HEK293 (cell line): Measurements from ENCODE around the gene CCDC124.

Experiments used
- CTCF ChIA-PET: fragments of 350-600 bp; formaldehyde crosslinking; extraction: SDS; loops from one replicate; lab custom pipeline; 2021; ENCODE audit warnings: antibody characterized with exemption; lab: Yijun Ruan, JAX
- POLR2A ChIA-PET: fragments of 300-600 bp; formaldehyde crosslinking; extraction: SDS; loops from one replicate; lab custom pipeline; 2020; ENCODE audit warnings: antibody characterized with exemption, inconsistent platforms; lab: Yijun Ruan, JAX
- H3K27ac ChIP-seq: fragments of 200-500 bp; sonication (Bioruptor generic); 2 replicates; pipeline ENCODE4 v1.5.1; 2014; ENCODE audit warnings: low read depth, low read length, control low read depth, inconsistent platforms; ENCODE audit errors: extremely low read depth
- H3K36me3 ChIP-seq, 2 experiments: fragments of 200-500 bp in 1 of 2; sonication (Bioruptor generic) in 1 of 2; 1 replicate in 1 of 2; 2 replicates in 1 of 2; pipeline ENCODE4 v1.5.1; 2014 to 2017; ENCODE audit warnings: inconsistent platforms in 2 of 2, low read length in 2 of 2; ENCODE audit not compliant: control insufficient read depth in 2 of 2, insufficient read depth in 1 of 2
- H3K4me1 ChIP-seq: fragments of 200-500 bp; sonication (Bioruptor generic); 2 replicates; pipeline ENCODE4 v1.5.1; 2014; ENCODE audit warnings: mild to moderate bottlenecking, low read length, inconsistent platforms; ENCODE audit not compliant: control insufficient read depth, insufficient read depth
- H3K4me3 ChIP-seq: 2 replicates; pipeline ENCODE4 v1.5.1; 2011; ENCODE audit warnings: low read depth, mild to moderate bottlenecking, control low read depth, low read length, moderate library complexity
- H3K9me3 ChIP-seq: fragments of 200-500 bp; sonication (Bioruptor generic); 2 replicates; pipeline ENCODE4 v1.5.1; 2014; ENCODE audit warnings: low read depth, low read length, inconsistent platforms; ENCODE audit not compliant: control insufficient read depth, insufficient read depth
- KLF10 ChIP-seq: fragments of 450-650 bp; IDR thresholded peaks from 2 replicates; pipeline ENCODE4 v1.5.1; 2018; ENCODE audit warnings: missing biosample characterization, mild to moderate bottlenecking, missing genetic modification characterization
- REPIN1 ChIP-seq: fragments of 450-650 bp; formaldehyde crosslinking; IDR thresholded peaks from 2 replicates; pipeline ENCODE4 v1.5.1; 2017; ENCODE audit warnings: missing biosample characterization, missing genetic modification characterization, low read depth
- WT1 ChIP-seq: fragments of 450-650 bp; formaldehyde crosslinking; IDR thresholded peaks from 2 replicates; pipeline ENCODE4 v1.5.1; 2016; ENCODE audit warnings: missing biosample characterization, missing genetic modification characterization
- YY2 ChIP-seq: fragments of 450-650 bp; formaldehyde crosslinking; IDR thresholded peaks from 2 replicates; pipeline ENCODE4 v1.5.1; 2016; ENCODE audit warnings: missing biosample characterization, missing genetic modification characterization
- ZBTB17 ChIP-seq: fragments of 450-650 bp; formaldehyde crosslinking; IDR thresholded peaks from 2 replicates; pipeline ENCODE4 v1.5.1; 2016; ENCODE audit warnings: missing biosample characterization, missing genetic modification characterization
- ZBTB20 ChIP-seq: fragments of 450-650 bp; formaldehyde crosslinking; IDR thresholded peaks from 2 replicates; pipeline ENCODE4 v1.5.1; 2016; ENCODE audit warnings: missing biosample characterization, missing genetic modification characterization
- ZIC2 ChIP-seq: fragments of 450-650 bp; formaldehyde crosslinking; IDR thresholded peaks from 2 replicates; pipeline ENCODE4 v1.5.1; 2016; ENCODE audit warnings: missing biosample characterization, missing genetic modification characterization
- ZNF140 ChIP-seq: fragments of 450-650 bp; formaldehyde crosslinking; IDR thresholded peaks from 2 replicates; pipeline ENCODE4 v1.5.1; 2016; ENCODE audit warnings: missing biosample characterization, missing genetic modification characterization
- ZNF223 ChIP-seq: fragments of 450-650 bp; formaldehyde crosslinking; IDR thresholded peaks from 2 replicates; pipeline ENCODE4 v1.5.1; 2016; ENCODE audit warnings: missing biosample characterization, missing genetic modification characterization
- ZNF335 ChIP-seq: fragments of 450-650 bp; formaldehyde crosslinking; conservative IDR thresholded peaks from 2 replicates; pipeline ENCODE4 v1.5.1; 2016; ENCODE audit warnings: missing biosample characterization, missing genetic modification characterization
- ZNF354C ChIP-seq: fragments of 450-650 bp; formaldehyde crosslinking; IDR thresholded peaks from 2 replicates; pipeline ENCODE4 v1.5.1; 2016; ENCODE audit warnings: missing biosample characterization, missing genetic modification characterization, low read depth, borderline replicate concordance
- ZNF416 ChIP-seq: fragments of 450-650 bp; formaldehyde crosslinking; IDR thresholded peaks from 2 replicates; pipeline ENCODE4 v1.5.1; 2016; ENCODE audit warnings: missing biosample characterization, missing genetic modification characterization
- ZNF610 ChIP-seq: fragments of 450-650 bp; formaldehyde crosslinking; IDR thresholded peaks from 2 replicates; pipeline ENCODE4 v1.5.1; 2016; ENCODE audit warnings: missing biosample characterization, missing genetic modification characterization, borderline replicate concordance
- ZNF658 ChIP-seq: fragments of 450-650 bp; formaldehyde crosslinking; IDR thresholded peaks from 2 replicates; pipeline ENCODE4; 2016; ENCODE audit warnings: missing biosample characterization, missing genetic modification characterization
- ZNF677 ChIP-seq: fragments of 450-650 bp; IDR thresholded peaks from 2 replicates; pipeline ENCODE4 v1.5.0; 2018; ENCODE audit warnings: missing biosample characterization, mild to moderate bottlenecking, missing genetic modification characterization, moderate library complexity
- ZNF776 ChIP-seq: fragments of 450-650 bp; formaldehyde crosslinking; IDR thresholded peaks from 2 replicates; pipeline ENCODE4 v1.5.0; 2017; ENCODE audit warnings: missing biosample characterization, missing genetic modification characterization, borderline replicate concordance
- TF ChIP-seq, protein P1 (sequence below): fragments of 450-650 bp; formaldehyde crosslinking; IDR thresholded peaks from 2 replicates; pipeline ENCODE4 v1.5.1; 2016; ENCODE audit warnings: missing biosample characterization, missing genetic modification characterization
- TF ChIP-seq, protein P2 (sequence below): fragments of 450-650 bp; formaldehyde crosslinking; IDR thresholded peaks from 2 replicates; pipeline ENCODE4 v1.5.1; 2016; ENCODE audit warnings: missing biosample characterization, missing genetic modification characterization
- TF ChIP-seq, protein P3 (sequence below): fragments of 450-650 bp; formaldehyde crosslinking; IDR thresholded peaks from 2 replicates; pipeline ENCODE4 v1.5.1; 2016; ENCODE audit warnings: missing biosample characterization, missing genetic modification characterization
- TF ChIP-seq, protein P4 (sequence below): fragments of 450-650 bp; formaldehyde crosslinking; IDR thresholded peaks from 2 replicates; pipeline ENCODE4 v1.5.1; 2017; ENCODE audit warnings: missing biosample characterization, missing genetic modification characterization

CCDC124 gene

DNA sequence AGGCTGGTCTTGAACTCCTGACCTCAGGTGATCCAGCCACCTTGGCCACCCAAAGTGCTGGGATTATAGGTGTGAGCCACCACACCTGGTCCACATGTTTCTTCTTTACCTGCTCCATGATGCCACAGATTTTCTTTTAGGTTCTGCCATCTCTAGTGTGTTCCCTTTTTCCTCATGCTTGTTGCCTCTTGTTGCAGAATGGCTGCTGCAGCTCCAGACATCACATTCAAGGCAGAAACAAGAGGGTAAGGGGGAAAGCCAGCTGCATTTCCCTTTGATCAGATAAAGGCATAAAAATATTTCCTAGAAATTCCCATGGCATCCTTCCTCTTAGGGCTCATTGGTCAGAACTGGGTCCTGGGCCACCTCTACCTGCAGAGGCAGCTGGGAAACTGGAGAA is 12.3 kb upstream of the CCDC124 start:
- ChIA-PET POLR2A (no interaction called here), CTCF (no interaction called here)
- TF ChIP-seq YY2 (tag by site-specific recombination) = no peak
- TF ChIP-seq, protein P1, sequence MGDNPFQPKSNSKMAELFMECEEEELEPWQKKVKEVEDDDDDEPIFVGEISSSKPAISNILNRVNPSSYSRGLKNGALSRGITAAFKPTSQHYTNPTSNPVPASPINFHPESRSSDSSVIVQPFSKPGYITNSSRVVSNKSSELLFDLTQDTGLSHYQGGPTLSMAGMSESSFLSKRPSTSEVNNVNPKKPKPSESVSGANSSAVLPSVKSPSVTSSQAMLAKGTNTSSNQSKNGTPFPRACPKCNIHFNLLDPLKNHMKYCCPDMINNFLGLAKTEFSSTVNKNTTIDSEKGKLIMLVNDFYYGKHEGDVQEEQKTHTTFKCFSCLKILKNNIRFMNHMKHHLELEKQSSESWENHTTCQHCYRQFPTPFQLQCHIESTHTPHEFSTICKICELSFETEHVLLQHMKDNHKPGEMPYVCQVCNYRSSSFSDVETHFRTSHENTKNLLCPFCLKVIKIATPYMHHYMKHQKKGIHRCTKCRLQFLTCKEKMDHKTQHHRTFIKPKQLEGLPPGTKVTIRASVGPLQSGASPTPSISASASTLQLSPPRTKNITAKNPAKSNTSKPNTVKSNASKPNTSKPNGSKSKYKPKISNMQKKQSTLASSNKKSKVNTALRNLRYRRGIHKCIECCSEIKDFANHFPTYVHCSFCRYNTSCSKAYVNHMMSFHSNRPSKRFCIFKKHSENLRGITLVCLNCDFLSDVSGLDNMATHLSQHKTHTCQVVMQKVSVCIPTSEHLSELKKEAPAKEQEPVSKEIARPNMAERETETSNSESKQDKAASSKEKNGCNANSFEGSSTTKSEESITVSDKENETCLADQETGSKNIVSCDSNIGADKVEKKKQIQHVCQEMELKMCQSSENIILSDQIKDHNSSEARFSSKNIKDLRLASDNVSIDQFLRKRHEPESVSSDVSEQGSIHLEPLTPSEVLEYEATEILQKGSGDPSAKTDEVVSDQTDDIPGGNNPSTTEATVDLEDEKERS (tag by site-specific recombination) = peak; percentile 96

DNA sequence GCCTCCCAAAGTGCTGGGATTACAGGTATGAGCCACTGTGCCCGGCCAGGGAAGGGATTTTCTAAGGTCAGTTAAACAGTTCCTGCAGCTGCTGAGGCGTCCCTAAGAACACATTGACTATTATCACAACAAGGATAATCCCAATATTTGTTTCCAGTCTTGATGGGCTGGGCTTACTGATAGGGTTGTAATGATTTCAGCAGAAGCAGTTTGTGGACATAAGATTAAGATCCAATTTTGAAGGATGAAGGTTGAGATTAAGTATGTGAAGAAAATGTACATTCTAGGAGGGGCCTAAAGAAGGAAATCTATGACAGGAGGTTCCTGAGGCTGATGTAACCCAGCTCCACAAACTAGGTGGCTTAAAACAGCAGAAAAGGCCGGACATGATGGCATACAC is 10.7 kb upstream of the CCDC124 start:
- ChIA-PET POLR2A (no interaction called here), CTCF (interaction anchor here (1.2 kb wide), 1 partner anchor 75 kb away, joined by 3 read pairs; no protein-coding TSS in a partner anchor)
- H3K4me1 ChIP-seq = no peaks in the 10 kb centered on the region
- H3K4me3 ChIP-seq = no peak overlapping the region
- TF ChIP-seq KLF10 (tag by site-specific recombination) = no peak
- no peak for TF ChIP-seq ZNF335 (tag by site-specific recombination)
- no peak for TF ChIP-seq ZNF140 (tag by site-specific recombination)
- TF ChIP-seq ZBTB20 (tag by site-specific recombination) = no peak
- no peak for TF ChIP-seq ZIC2 (tag by site-specific recombination)
- no peak for TF ChIP-seq ZNF658 (tag by site-specific recombination)
- no peak for TF ChIP-seq ZNF416 (tag by site-specific recombination)
- no peak for TF ChIP-seq ZNF354C (tag by site-specific recombination)
- TF ChIP-seq, protein P2, sequence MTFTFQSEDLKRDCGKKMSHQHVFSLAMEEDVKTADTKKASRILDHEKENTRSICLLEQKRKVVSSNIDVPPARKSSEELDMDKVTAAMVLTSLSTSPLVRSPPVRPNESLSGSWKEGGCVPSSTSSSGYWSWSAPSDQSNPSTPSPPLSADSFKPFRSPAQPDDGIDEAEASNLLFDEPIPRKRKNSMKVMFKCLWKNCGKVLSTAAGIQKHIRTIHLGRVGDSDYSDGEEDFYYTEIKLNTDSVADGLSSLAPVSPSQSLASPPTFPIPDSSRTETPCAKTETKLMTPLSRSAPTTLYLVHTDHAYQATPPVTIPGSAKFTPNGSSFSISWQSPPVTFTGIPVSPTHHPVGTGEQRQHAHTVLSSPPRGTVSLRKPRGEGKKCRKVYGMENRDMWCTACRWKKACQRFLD (tag by site-specific recombination) = no peak
- TF ChIP-seq, protein P3, sequence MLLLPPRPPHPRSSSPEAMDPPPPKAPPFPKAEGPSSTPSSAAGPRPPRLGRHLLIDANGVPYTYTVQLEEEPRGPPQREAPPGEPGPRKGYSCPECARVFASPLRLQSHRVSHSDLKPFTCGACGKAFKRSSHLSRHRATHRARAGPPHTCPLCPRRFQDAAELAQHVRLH = no peak
- TF ChIP-seq ZBTB17 = no peak
- no peak for TF ChIP-seq WT1 (tag by site-specific recombination)
- no peak for TF ChIP-seq ZNF677 (tag by site-specific recombination)
- TF ChIP-seq, protein P4, sequence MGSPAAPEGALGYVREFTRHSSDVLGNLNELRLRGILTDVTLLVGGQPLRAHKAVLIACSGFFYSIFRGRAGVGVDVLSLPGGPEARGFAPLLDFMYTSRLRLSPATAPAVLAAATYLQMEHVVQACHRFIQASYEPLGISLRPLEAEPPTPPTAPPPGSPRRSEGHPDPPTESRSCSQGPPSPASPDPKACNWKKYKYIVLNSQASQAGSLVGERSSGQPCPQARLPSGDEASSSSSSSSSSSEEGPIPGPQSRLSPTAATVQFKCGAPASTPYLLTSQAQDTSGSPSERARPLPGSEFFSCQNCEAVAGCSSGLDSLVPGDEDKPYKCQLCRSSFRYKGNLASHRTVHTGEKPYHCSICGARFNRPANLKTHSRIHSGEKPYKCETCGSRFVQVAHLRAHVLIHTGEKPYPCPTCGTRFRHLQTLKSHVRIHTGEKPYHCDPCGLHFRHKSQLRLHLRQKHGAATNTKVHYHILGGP (tag by site-specific recombination) = no peak
- TF ChIP-seq REPIN1 (tag by site-specific recombination) = no peak
- no peak for TF ChIP-seq ZNF776 (tag by site-specific recombination)
- TF ChIP-seq ZNF223 (tag by site-specific recombination) = no peak
- no peak for TF ChIP-seq ZNF610 (tag by site-specific recombination)
- no peaks in the 10 kb centered on the region for H3K9me3 ChIP-seq
- no peaks in the 10 kb centered on the region for H3K36me3 ChIP-seq
- no peak overlapping the region for H3K27ac ChIP-seq

More for the DNA sequence above, 12.3 kb upstream of the CCDC124 start:
- H3K9me3 ChIP-seq = no peaks in the 10 kb centered on the region
- H3K4me1 ChIP-seq = 0 out of 2 replicates have a peak, but pooled peaks cover 6% of the 10 kb centered on the region
- H3K27ac ChIP-seq = no peak overlapping the region
- H3K4me3 ChIP-seq = no peak overlapping the region
- no peaks in the 10 kb centered on the region for H3K36me3 ChIP-seq
